Nucleus accumbens (tissue), 56 donors: ENCODE data around the gene OPN4.

Experiments used
- DNase-seq, 56 donors: peaks; one replicate each; lab custom pipeline; 2025; lab: John Stamatoyannopoulos, UW

The OPN4 gene

GRCh38 chr10:86661161-86662025 is 7.0 kb downstream of the OPN4 start:
- no peak for DNase-seq

GRCh38 chr10:86662186-86663045 is 8.1 kb downstream of the OPN4 start:
- DNase-seq, result no peak

- DNase-seq, result no peak
These were observed 8.6 kb downstream of the OPN4 start for GRCh38 chr10:86663046-86663345.

- DNase-seq, result peak in 1 of 56 donors; percentile 43
These were observed 9.4 kb downstream of the OPN4 start for GRCh38 chr10:86663576-86664339.

- DNase-seq, result peak in 9 of 56 donors; percentile 14 to 58 (median 32)
These were observed 10.2 kb downstream of the OPN4 start for GRCh38 chr10:86664341-86665217.

- DNase-seq, result peak in 6 of 56 donors; percentile 16 to 61 (median 42)
These were observed 10.9 kb downstream of the OPN4 start for GRCh38 chr10:86665218-86665607.

GRCh38 chr10:86665868-86666267 is 11.5 kb downstream of the OPN4 start:
- DNase-seq, result peak in 52 of 56 donors; percentile 24 to 95 (median 81)

GRCh38 chr10:86666538-86666937 is 12.2 kb downstream of the OPN4 start:
- DNase-seq, result peak in 41 of 56 donors; percentile 15 to 73 (median 50)

GRCh38 chr10:86667421-86668181 is 13.3 kb downstream of the OPN4 start:
- peak in 20 of 56 donors; percentile 7 to 57 (median 25) for DNase-seq

- DNase-seq, result peak in 11 of 56 donors; percentile 12 to 55 (median 38)
These were observed 14.2 kb downstream of the OPN4 start, which contains the start of gene LDB3 for GRCh38 chr10:86668297-86669165. Gene LDB3 (plus strand): TSS chr10:86668511. CDS start chr10:86668692, 181 bp downstream.

GRCh38 chr10:86670290-86670811 is 16.0 kb downstream of the OPN4 start:
- DNase-seq, result peak in 1 of 56 donors; percentile 24

GRCh38 chr10:86670876-86671275 is 16.5 kb downstream of the OPN4 start:
- no peak for DNase-seq

- no peak for DNase-seq
These were observed 17.1 kb downstream of the OPN4 start for GRCh38 chr10:86671419-86671818.

- peak in 1 of 56 donors; percentile 12 for DNase-seq
These were observed 17.8 kb downstream of the OPN4 start for GRCh38 chr10:86671985-86672710.

- peak in 1 of 56 donors; percentile 25 for DNase-seq
These were observed 19.0 kb downstream of the OPN4 start for GRCh38 chr10:86673216-86673826.
